GM23338 (cell line): ENCODE results near the gene CEP43. TPM values are rescaled to one million over a fixed set of nuclear protein-coding genes. Genes with fewer than 3 reads are reported as not detected.

Experiments used
- ATAC-seq: fragments of 200-7000 bp; cut with Tn5 transposase; 3 replicates; pipeline ENCODE4 v1.9.1; 2020
- DNase-seq: peaks from one replicate; pipeline ENCODE4 v3.0.0-alpha.2; 2015; ENCODE audit warnings: low spot score
- H2AFZ ChIP-seq: fragments of 200-600 bp; sonication (generic); 2 replicates; pipeline ENCODE4 v1.8.0; 2016; ENCODE audit warnings: antibody characterized with exemption, mild to moderate bottlenecking, moderate library complexity
- H3F3A ChIP-seq: fragments of 200-600 bp; sonication (generic); replicated peaks from 2 replicates; pipeline ENCODE4 v1.8.0; 2017; ENCODE audit warnings: antibody characterized with exemption, mixed run types, low read depth
- H3K27ac ChIP-seq: fragments of 200-600 bp; sonication (generic); 2 replicates; pipeline ENCODE4 v1.6.1; 2016; ENCODE audit warnings: low read depth
- H3K27me3 ChIP-seq: fragments of 200-600 bp; sonication (generic); 2 replicates; pipeline ENCODE4 v1.8.0; 2016; ENCODE audit warnings: mild to moderate bottlenecking, mixed run types, moderate library complexity; ENCODE audit not compliant: insufficient read depth
- H3K36me3 ChIP-seq: fragments of 200-600 bp; sonication (generic); 2 replicates; pipeline ENCODE4 v1.8.0; 2016; ENCODE audit warnings: mild to moderate bottlenecking; ENCODE audit not compliant: insufficient read depth
- H3K4me1 ChIP-seq: fragments of 200-600 bp; sonication (generic); 2 replicates; pipeline ENCODE4 v1.8.0; 2016; ENCODE audit warnings: mild to moderate bottlenecking, moderate library complexity; ENCODE audit not compliant: insufficient read depth
- H3K4me2 ChIP-seq: fragments of 200-600 bp; sonication (generic); 2 replicates; pipeline ENCODE4 v1.7.1; 2017; ENCODE audit warnings: mixed run types
- H3K4me3 ChIP-seq: fragments of 200-600 bp; sonication (generic); 2 replicates; pipeline ENCODE4 v1.6.1; 2016; ENCODE audit warnings: mixed run types
- H3K79me2 ChIP-seq: fragments of 200-600 bp; sonication (generic); replicated peaks from 2 replicates; pipeline ENCODE4 v1.8.0; 2017; ENCODE audit warnings: mild to moderate bottlenecking; ENCODE audit not compliant: insufficient read depth
- H3K9me2 ChIP-seq: fragments of 200-600 bp; sonication (generic); 2 replicates; pipeline ENCODE4 v1.8.0; 2017; ENCODE audit not compliant: insufficient read depth
- H4K20me1 ChIP-seq: fragments of 200-600 bp; sonication (generic); replicated peaks from 2 replicates; pipeline ENCODE4 v1.8.0; 2017; ENCODE audit warnings: mild to moderate bottlenecking; ENCODE audit not compliant: insufficient read depth
- H3K27ac Mint-ChIP-seq: 2 replicates; pipeline ENCODE4 v1.8.0; 2020; ENCODE audit warnings: inconsistent platforms, mild to moderate bottlenecking, moderate library complexity, mixed read lengths
- H3K27me3 Mint-ChIP-seq: 3 replicates; pipeline ENCODE4 v1.8.0; 2022; ENCODE audit warnings: low read depth, mild to moderate bottlenecking, moderate library complexity, mixed read lengths, inconsistent platforms; ENCODE audit not compliant: insufficient read depth, poor library complexity
- H3K36me3 Mint-ChIP-seq: 3 replicates; pipeline ENCODE4 v1.8.0; 2021; ENCODE audit warnings: low read depth, mild to moderate bottlenecking, inconsistent platforms, moderate library complexity, mixed read lengths
- H3K4me1 Mint-ChIP-seq: 3 replicates; pipeline ENCODE4 v1.8.0; 2020; ENCODE audit warnings: mild to moderate bottlenecking, inconsistent platforms, mixed read lengths
- H3K4me3 Mint-ChIP-seq: 3 replicates; pipeline ENCODE4 v1.8.0; 2021; ENCODE audit warnings: moderate library complexity, mild to moderate bottlenecking, inconsistent platforms, mixed read lengths
- H3K9me3 Mint-ChIP-seq: 3 replicates; pipeline ENCODE4 v1.8.0; 2020; ENCODE audit warnings: moderate library complexity, mild to moderate bottlenecking, inconsistent platforms, mixed read lengths
- NANOG ChIP-seq: IDR thresholded peaks from 2 replicates; pipeline ENCODE4 v1.6.1; 2016; ENCODE audit warnings: antibody characterized with exemption, borderline replicate concordance
- ZNF462 ChIP-seq: fragments of 250-450 bp; sonication (Bioruptor Pico); IDR thresholded peaks from 2 replicates; pipeline ENCODE4 v1.5.0; 2020; ENCODE audit warnings: mild to moderate bottlenecking, moderate library complexity
- polyA plus RNA-seq: library from polyadenylated mRNA; unstranded; fragments of >200 nt; fragmentation: Nextera tagmentation; extraction: Ambion mirVana; gene quantifications from 2 replicates; pipeline ENCODE4 v1.2.1, GENCODE V29; 2016
- total RNA-seq: library from RNA; depleted of rRNA; stranded (reverse); fragments of >200 nt; shearing (Covaris generic); gene quantifications from 2 replicates; pipeline ENCODE4 v1.2.3, GENCODE V29; 2014
- TF ChIP-seq, protein P1 (sequence below), 2 experiments: fragments of 200-600 bp in 1 of 2; sonication (generic) in 1 of 2; conservative IDR thresholded peaks; 2 replicates each; pipeline versions ENCODE4 v1.5.1 to v1.6.1; 2016 to 2017; ENCODE audit warnings: antibody characterized with exemption in 2 of 2, low read depth in 2 of 2, mild to moderate bottlenecking in 2 of 2, moderate library complexity in 1 of 2

CEP43 gene
- total and polyA plus RNA-seq, 2 experiments from 2014 or later: 39.9 to 44.3 TPM

DNA sequence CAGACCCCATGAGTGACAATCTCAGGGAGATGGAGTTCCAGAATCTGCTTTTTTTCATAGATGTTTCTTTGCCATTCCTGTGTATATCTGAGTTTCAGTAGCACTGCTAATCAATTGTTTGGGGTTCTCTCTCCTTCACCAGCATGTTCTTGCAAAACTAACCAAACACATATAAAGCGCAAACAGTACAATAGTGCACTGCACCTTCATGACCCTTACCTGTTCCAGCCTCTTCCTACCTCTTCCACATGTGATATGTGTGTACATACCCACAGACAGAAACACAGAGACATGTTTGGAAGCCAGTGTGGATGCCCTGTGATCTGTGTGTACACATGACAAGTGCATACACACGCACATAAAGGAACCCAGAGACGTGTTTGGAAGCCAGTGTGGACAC, 1.8 kb upstream of the CEP43 start (continued):
- TF ChIP-seq ZNF462 (CRISPR knock-in tag): no peak

- Histone ChIP-seq H3K4me3 (peak overlapping the region; percentile 75), H3K79me2 (peaks cover 80% of the 10 kb centered on the region), H3K4me1 (peaks cover 6% of the 10 kb centered on the region), H3K9me2 (no peaks in the 10 kb centered on the region), H3K27me3 (no peaks in the 10 kb centered on the region), H3K27ac (no peak overlapping the region), H4K20me1 (peaks cover 12% of the 10 kb centered on the region), H2AFZ (no peak overlapping the region), H3F3A (peaks cover 5% of the 10 kb centered on the region; the same call in 1 of the 2 replicates), H3K4me2 (peak overlapping the region; percentile 90), H3K36me3 (no peaks in the 10 kb centered on the region; the same call in 1 of the 2 replicates)
- H3K9me3 Mint-ChIP-seq: no peaks in the 10 kb centered on the region
- H3K36me3 Mint-ChIP-seq: peaks cover 51% of the 10 kb centered on the region
- ATAC-seq (peak; percentile 27), DNase-seq (peak; percentile 84)
- TF ChIP-seq, protein P1, sequence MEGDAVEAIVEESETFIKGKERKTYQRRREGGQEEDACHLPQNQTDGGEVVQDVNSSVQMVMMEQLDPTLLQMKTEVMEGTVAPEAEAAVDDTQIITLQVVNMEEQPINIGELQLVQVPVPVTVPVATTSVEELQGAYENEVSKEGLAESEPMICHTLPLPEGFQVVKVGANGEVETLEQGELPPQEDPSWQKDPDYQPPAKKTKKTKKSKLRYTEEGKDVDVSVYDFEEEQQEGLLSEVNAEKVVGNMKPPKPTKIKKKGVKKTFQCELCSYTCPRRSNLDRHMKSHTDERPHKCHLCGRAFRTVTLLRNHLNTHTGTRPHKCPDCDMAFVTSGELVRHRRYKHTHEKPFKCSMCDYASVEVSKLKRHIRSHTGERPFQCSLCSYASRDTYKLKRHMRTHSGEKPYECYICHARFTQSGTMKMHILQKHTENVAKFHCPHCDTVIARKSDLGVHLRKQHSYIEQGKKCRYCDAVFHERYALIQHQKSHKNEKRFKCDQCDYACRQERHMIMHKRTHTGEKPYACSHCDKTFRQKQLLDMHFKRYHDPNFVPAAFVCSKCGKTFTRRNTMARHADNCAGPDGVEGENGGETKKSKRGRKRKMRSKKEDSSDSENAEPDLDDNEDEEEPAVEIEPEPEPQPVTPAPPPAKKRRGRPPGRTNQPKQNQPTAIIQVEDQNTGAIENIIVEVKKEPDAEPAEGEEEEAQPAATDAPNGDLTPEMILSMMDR (conservative IDR thresholded peaks at IDR 0.05; ENCODE audit: low read depth in 2 of 2): peak; percentile 19 to 33; a peak in 2 of 4 replicates
- no peak for TF ChIP-seq NANOG
- peaks cover 3% of the 10 kb centered on the region for H3K27me3 Mint-ChIP-seq
- peaks cover 30% of the 10 kb centered on the region for H3K4me1 Mint-ChIP-seq
- H3K27ac Mint-ChIP-seq: no peak overlapping the region
- peak overlapping the region; percentile 75 for H3K4me3 Mint-ChIP-seq
Observed at GRCh38 chr6:166997768-166998255, 1.4 kb upstream of the CEP43 start.
